GM12872 (cell line): ENCODE measurements around the gene ARID5A.
A peak's percentile ranks its signal among the peaks of the same experiment; 100 is the strongest.

Experiments used
- CTCF ChIP-seq: IDR thresholded peaks from 3 replicates; pipeline ENCODE4 v1.5.1; 2011; ENCODE audit warnings: low read depth, mild to moderate bottlenecking, low read length, moderate library complexity; ENCODE audit not compliant: insufficient read depth

ARID5A gene

GRCh38 chr2:96509114-96509846, 27.3 kb upstream of the ARID5A start:
- TF ChIP-seq CTCF, result peak; percentile 99

DNA sequence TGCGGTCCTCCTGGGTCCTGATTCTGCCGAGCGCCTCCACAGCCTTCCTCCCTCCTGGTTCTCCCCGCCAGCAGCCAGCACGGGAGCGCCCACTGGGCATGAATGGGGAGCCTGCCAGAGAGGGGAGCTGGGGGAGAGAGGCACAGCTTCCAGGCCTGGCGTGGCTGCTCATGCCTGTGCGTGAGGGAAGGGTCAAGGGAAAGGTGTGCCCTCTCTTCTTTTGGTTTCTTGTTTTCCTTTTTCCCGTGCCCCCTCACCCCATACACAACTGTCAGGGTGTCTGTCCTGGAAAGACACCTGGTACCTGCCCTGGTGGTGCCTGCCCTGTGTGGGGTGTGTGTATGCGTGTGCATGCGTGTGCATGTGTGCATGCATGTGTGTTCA, 26.7 kb upstream of the ARID5A start:
- no peak for TF ChIP-seq CTCF

DNA sequence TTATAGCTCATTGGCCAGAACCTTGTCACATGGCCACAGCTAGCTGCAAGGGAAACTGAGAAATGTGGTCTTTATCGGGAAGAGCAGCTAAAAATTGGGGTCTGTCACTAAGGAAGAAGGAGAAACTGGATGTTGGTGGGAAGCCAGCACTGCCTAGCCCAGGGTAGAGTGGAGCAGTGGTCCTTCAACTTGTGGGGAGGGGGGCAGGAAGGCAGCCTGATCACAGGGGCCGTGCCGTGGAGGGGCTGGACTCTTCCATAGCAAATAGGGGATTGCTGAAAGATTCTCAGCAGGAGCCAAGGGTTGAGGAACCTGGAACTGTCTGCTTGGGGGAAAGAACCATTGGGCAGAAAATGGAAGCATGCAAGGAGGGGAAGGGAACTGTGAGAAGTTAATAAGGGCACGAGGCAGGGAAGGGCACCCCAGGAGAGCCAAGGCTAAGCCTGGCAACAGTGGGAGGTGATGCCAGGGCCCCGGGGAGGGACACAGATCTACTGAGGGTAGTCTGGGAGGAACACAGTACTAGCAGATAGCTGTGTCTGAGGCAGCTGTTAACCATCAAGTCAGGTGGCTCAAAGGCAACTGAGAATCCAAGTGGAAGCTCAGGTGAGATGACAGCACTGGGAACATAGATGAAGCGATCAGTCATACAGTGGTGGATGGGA, 25.5 kb upstream of the ARID5A start:
- no peak for TF ChIP-seq CTCF

DNA sequence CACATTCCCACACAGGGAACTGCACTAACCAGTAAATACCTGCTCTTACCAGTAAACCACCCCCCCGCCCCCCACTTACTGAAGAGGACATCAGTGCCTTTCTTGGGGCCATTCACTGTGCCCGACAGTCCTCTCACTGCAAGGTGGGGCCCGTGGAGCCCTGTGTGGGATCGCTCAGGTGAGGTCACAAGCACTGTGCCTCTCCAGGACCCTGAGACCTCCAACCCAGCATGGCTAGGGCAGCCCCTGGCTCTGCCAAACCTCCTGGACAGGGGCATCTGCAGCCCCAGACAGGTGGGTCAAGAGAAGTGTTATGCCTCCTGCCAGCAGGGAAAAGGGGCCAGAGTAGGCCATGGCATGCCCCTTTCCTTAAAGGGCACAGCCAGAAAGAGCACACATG, 24.7 kb upstream of the ARID5A start:
- TF ChIP-seq CTCF, result no peak

DNA sequence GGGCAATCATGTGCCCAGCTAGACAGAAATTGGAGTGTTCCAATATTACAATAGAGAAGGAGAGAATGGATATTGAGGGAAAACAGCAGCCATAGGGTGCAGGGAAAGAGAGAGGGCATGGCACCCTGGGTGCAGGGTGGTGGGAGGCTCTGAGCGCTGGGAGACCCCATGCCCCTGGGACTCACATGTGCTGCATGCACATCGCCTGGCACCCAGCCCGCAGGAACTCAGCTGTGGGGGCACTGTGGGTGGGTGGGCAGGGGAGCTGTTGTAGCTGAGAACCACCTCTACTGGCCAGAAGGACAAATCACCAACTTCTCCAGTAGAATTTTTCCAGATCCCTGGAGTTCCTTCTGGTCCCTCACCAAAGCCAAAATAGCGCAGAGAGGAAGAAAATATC, 24.2 kb upstream of the ARID5A start:
- TF ChIP-seq CTCF, result no peak

DNA sequence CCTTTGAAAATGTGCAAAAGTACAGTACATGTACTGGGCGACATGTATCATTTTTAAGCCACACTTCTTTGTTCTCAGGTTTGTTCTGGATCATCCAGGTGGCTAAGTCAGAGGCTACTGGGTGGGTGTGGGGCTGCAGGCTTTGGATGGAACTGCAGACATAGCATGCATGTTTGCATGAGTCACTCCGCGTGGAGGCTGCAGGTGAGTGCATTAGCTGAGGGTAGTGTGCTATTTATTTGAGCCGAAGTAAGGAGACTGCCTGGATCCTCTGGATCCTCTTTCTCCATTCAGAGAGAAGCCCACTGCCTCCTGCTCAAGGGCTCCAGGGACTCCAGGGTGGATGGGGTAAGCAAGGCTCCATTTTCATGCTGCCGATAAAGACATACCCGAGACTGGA, 22.0 kb upstream of the ARID5A start:
- TF ChIP-seq CTCF, result no peak

DNA sequence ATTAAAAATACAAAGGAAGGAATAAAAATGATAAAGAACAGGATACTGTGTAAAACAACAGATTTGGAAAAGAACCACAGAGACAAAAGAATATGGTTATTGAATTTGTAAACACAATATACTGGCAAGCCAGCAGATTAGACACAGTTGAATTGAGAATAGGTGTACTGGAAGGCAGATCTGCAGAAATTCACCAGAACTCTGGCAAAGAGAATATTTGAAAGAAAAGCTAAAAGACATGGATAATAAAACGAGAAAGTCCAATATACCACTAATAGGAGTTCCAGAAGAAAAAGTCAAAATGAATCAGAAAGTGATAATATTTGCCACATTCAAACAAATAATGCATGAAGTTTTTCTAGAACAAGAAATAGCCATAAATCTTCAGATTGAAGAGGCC, 19.5 kb upstream of the ARID5A start:
- no peak for TF ChIP-seq CTCF
